Astrocyte of the spinal cord (primary cell): ENCODE measurements around the gene EDNRA.

ENCODE experiments used
- DNase-seq: peaks from one replicate; pipeline ENCODE4 v3.0.0; 2011; ENCODE audit warnings: low read depth, low spot score
- H3K4me3 ChIP-seq: 2 replicates; pipeline ENCODE4 v1.5.1; 2011; ENCODE audit warnings: low read depth, mild to moderate bottlenecking, low read length, moderate library complexity
- CTCF ChIP-seq: IDR thresholded peaks from 2 replicates; pipeline ENCODE4 v1.5.1; 2012; ENCODE audit warnings: low read depth, mild to moderate bottlenecking, low read length, inconsistent platforms
- in situ Hi-C: cut with HindIII; loops from 2 replicates; pipeline ENCODE4 v1.10.0; 2017; ENCODE audit warnings: low sequenced_read_pairs

Gene EDNRA

DNA sequence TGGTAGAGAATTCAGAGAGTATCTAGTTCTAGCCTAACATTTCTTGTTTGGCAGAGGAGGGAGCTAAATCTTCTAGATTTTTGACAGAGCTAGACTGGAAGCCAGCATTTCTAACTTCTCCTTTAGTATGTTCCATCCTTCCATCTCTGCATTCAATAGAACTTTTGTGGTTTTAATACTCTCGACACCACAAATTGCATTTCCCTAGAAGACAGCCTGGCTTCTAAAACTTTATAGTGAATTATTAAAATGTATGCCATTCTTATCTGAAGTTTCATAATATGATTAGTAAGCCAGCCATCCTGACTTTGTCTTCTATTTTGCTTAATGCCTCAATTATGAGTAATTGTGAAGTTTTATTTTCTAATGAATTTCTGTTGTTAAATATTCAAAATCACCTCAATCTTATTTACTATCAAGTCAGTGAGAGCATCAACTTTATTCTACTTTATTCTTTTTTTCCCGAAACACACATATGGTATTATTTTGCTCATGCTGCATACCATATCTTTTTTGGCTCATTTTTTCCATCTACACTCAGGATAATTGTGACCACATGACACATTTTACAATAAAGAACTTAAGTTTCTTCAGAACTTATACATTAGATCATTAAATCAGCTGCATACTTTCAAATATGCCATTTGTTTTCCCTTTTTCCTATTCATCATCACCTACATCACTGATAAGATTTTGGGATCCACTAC is 30.2 kb downstream of the EDNRA start:
- DNase-seq, result no peak
- TF ChIP-seq CTCF, result no peak
- in situ Hi-C loops, result no loop called here
- H3K4me3 ChIP-seq, result no peak overlapping the region

GRCh38 chr4:147513091-147513490 is 32.2 kb downstream of the EDNRA start:
- H3K4me3 ChIP-seq, result no peak overlapping the region
- in situ Hi-C loops, result no loop called here
- TF ChIP-seq CTCF, result no peak
- DNase-seq, result no peak

DNA sequence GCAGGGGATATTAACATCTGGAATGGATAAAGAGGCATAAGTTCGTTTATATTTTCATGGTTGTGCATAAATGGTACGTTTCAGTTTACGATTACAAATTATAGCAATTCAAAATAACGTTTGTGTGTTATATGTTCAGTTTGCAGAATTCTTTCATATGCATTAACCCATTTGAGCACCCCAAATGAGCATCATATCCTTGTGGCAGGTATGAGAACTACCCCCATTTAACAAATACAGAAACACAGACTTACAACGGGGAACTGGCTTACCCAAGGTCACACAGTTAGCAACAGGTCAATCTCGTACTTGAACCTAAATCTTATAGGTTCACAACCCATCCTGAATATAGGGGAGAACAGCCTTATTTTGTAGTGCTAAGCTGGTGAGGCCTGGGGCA is 33.1 kb downstream of the EDNRA start:
- in situ Hi-C loops, result no loop called here
- TF ChIP-seq CTCF, result peak; percentile 12
- H3K4me3 ChIP-seq, result no peak overlapping the region
- no peak for DNase-seq

DNA sequence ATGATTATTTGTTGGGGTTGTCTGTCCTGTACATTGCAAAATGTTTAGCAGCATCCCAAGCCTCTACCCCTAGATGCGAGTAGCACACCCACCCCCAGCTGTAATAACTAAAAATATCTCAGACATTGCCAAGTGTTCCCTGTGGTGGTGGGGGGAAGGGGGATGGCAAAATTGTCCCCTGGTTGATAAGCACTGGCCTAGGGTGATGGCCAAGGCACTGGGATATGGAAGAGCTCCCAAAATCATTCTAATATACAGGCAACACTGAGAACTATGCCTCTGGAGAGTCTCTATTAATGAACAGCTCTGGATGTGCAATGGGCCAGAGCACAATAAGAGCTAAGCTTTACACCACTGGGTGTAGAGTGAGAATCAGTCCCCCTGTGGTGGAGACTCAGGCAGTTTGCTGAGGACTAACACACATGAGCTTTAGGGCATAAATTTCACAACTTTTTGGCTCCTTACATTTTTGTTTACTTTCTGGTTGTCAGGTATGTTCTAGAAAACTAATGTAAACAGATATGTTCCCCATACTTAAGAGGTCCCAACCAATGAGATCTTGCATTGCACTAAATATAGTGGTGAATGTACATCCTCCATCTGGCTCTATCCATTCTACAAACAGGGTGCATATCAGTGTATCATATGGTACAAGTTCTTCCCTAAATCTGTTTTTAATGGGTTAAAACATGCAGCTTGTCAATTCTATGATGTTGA is 34.5 kb downstream of the EDNRA start:
- H3K4me3 ChIP-seq, result no peak overlapping the region
- no peak for TF ChIP-seq CTCF
- DNase-seq, result no peak
- in situ Hi-C loops, result no loop called here

DNA sequence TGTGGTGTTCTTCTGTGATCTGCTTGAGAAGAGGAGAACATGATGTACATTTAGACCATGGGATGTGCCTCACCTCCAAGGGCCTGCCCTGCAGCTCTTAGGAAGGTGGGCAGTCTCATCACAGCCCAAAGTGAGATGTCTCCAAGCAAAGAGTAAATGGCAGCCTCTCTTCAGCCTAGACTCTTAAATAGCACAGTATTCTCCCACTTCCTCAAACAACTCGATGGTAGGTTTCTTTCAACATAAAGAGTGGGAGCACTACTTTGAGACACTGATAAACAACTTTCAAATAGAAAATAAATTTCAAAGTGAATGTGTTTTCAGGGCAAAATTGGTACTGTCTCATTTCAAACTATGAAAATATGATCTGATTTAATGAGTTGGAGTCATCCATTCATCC is 35.2 kb downstream of the EDNRA start:
- DNase-seq, result no peak
- no peak for TF ChIP-seq CTCF
- in situ Hi-C loops, result no loop called here

GRCh38 chr4:147518086-147518485 is 37.2 kb downstream of the EDNRA start:
- no peak for TF ChIP-seq CTCF
- in situ Hi-C loops, result no loop called here
- DNase-seq, result peak; percentile 59
- H3K4me3 ChIP-seq, result no peak overlapping the region

More for the DNA sequence above, 35.2 kb downstream of the EDNRA start:
- H3K4me3 ChIP-seq, result no peak overlapping the region
